ENCODE data around the gene PGAP6.
A peak's percentile ranks its signal among the peaks of the same experiment; 100 is the strongest.
"Not testable (repeated sequence)": the region's sequence is repeated elsewhere in the genome, so short reads cannot be mapped to it uniquely, and the experiment has no call there.

Gene PGAP6

DNA sequence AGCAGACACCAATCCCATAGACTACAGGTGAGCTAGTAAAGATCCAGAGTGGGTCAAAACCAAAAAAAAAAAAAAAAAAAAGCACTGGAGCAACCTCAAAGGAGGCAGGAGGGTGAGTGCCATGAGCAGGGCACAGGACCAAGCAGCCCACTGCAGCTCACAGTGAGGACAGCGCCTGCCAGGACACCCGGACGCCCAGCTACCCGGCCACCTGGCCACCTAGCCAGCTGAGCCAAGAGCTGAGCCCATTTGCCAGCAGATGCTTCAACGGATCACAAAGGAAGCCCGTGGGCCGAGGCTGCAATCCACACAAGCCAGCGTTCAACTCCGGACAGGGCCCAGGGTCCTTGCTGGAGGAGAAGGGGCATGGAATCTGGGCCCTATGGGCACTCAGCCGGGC, 44.3 kb downstream of the PGAP6 start:
- in situ Hi-C loops (cut with MboI; ENCODE audit: low pct_unique_long_range_greater_than_20kb, low sequenced_read_pairs): no loop called here
- no peak for DNase-seq

DNA sequence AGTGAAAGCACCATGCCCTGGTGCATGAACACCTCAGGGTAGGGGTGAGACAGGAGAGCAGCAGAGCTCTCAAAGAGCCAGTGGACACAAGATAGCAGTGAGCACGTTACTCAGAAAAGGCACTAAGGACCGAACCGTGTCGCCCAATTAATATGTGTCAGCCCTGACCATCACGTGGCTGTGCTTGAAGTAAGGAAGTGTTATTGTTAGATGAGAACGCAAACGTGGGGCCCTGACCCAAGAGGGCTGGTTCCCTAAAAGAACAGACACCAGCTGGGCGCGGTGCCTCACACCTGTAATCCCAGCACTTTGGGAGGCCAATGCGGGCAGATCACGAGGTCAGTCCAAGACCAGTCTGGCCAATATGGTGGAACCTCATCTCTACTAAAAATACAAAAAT, 45.5 kb downstream of the PGAP6 start:
- in situ Hi-C loops (cut with MboI; ENCODE audit: low pct_unique_long_range_greater_than_20kb, low sequenced_read_pairs): no loop called here
- no peak for DNase-seq

DNA sequence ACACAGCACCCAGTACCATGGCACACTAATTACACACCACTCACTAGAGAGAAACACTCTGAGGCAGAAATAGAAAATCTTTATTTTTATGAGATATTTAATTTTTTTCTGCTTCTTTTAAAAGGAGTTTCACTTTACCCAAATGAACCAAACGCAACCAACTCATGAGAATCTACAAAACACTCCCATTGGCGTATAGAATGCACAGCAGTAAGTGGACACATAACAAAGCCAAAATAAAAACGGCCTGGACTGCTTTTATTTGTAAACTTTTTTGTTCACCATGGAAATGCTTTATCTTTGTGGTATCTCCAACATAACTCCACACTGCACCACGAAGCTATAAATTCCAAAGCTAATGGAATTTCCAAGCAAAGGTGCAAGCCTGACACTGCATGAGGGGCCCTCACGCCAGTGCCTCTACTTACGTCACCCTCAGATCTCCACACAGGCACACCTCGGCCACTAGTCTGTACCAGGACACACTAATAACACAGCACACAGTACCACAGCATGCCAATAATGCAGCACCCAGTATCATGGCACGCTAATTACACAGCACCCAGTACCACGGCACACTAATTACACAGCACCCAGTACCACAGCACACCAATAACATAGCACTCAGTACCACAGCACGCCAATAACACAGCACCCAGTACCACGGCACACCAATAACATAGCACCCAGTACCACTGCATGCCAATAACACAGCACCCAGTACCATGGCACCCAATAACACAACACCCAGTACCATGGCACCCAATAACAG, 46.7 kb downstream of the PGAP6 start:
- DNase-seq; in situ Hi-C loops (cut with MboI; ENCODE audit: low pct_unique_long_range_greater_than_20kb, low sequenced_read_pairs): not testable (repeated sequence)

DNA sequence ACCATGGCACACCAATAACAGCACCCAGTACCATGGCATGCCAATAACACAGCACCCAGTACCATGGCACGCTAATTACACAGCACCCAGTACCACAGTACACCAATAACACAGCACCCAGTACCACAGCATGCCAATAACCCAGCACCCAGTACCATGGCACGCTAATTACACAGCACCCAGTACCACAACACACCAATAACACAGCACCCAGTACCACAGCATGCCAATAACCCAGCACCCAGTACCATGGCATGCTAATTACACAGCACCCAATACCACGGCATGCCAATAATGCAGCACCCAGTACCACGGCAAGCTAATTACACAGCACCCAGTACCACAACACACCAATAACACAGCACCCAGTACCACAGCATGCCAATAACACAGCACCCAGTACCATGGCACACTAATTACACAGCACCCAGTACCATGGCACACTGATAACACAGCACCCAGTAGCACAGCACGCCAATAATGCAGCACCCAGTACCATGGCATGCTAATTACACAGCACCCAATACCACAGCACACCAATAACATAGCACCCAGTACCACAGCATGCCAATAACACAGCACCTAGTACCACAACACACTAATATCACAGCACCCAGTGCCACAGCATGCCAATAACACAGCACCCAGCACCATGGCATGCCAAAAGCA, 47.5 kb downstream of the PGAP6 start:
- DNase-seq; in situ Hi-C loops (cut with MboI; ENCODE audit: low pct_unique_long_range_greater_than_20kb, low sequenced_read_pairs): not testable (repeated sequence)

DNA sequence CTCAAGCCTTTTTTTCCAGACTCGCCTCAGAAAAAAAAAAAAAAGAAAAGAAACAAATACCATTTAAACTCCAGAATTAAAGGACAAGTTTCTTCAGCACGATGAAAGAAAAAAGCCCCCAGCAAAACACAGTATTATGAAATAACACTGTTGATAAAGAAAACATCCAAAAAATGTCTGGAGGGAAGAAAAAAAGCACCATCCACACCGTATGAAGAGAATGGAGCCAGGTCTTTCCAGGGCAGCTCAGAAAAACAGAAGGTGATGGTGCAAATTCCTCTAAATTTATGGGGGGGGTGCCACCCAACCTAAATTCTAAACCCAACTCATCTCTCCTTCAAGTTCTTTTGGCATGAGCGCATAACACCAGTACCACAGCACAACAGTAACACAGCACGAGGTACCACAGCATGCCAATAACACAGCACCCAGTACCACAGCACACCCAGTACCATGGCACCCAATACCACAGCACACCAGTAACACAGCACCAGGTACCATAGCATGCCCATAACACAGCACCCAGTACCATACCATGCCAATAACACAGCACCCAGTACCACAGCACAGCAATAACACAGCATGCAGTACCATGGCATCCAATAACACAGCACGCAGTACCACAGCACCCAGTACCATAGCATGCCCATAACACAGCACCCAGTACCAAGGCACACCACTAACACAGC, 48.2 kb downstream of the PGAP6 start:
- in situ Hi-C loops (cut with MboI; ENCODE audit: low pct_unique_long_range_greater_than_20kb, low sequenced_read_pairs): no loop called here

DNA sequence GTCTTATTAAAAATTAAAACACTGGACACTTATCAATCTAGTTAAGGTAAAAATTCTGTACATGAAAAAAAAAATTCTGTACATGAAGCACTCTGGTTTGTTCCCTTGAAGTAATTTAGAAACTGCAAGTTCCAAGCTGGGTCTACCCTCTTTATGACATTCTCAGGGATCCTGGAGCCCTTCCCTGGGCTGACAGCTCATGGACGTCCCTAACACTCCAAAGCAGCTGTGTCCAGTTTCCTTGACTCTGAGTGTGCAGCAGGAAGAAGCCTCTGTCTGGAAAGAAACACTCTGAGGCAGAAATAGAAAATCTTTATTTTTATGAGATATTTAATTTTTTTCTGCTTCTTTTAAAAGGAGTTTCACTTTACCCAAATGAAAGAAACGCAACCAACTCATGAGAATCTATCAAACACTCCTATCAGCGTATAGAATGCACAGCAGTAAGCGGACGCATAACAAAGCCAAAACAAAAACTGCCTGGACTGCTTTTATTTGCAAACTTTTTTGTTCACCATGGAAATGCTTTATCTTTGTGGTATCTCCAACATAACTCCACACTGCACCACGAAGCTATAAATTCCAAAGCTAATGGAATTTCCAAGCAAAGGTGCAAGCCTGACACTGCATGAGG, 50.5 kb downstream of the PGAP6 start:
- DNase-seq; in situ Hi-C loops (cut with MboI; ENCODE audit: low pct_unique_long_range_greater_than_20kb, low sequenced_read_pairs): not testable (repeated sequence)

More for the DNA sequence above, 48.2 kb downstream of the PGAP6 start:
- no peak for DNase-seq

DNA sequence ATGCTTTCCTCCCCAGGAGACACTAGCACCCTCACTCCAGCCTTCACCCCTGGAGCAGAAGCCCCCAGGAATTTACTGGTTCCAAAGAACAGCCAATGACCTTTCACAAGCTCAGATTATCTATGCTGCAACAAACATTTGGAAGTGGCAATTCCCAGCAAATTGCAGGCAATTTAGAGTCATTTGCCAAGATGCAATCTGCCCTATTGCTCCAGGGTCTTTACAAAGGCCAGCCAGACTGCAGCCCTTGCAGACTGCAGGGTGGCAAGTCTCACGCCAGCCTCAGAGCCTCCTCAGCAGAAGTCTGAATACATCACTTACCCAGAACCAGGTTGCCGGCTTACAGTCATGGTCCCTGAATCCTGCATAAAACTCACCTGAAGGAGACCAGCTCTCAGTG, 51.0 kb downstream of the PGAP6 start:
- DNase-seq: no peak
- in situ Hi-C loops (cut with MboI; ENCODE audit: low pct_unique_long_range_greater_than_20kb, low sequenced_read_pairs): no loop called here

DNA sequence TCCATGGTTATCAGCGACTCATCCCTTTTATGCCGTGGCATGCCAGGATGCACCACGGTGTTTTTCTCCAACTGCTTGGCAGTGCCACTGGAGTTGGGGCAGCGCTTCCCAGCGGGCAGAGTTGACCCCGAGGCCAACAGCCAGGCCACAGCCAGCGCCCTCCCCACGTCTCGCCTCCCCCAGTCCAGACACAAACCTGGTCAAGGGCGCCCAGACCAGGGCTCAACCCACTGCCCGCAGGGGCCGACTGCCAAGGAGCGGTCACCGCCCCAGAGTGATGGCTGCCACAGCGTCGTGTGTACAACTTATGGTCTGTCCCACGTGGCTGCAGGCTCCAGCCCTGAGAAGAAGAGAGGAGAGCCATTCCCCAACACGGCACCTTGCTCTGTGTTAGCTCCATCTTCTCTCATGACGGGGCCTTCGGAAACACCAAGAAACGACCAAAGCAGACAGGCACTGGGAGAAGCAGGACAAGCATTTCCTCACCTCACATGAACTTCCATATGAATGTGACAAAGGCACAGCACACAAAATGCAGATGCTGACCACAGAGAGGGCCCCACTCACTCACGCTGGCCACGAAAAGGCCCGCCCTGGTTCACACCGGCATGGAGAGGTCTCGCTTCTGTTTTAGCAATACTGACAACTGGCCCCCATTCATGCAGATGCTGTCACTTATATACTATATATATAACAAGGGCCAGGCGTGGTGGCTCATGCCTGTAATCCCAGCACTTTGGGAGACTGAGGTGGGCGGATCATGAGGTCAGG, 56.2 kb downstream of the PGAP6 start:
- in situ Hi-C loops (cut with MboI; ENCODE audit: low pct_unique_long_range_greater_than_20kb, low sequenced_read_pairs): no loop called here
- no peak for DNase-seq

DNA sequence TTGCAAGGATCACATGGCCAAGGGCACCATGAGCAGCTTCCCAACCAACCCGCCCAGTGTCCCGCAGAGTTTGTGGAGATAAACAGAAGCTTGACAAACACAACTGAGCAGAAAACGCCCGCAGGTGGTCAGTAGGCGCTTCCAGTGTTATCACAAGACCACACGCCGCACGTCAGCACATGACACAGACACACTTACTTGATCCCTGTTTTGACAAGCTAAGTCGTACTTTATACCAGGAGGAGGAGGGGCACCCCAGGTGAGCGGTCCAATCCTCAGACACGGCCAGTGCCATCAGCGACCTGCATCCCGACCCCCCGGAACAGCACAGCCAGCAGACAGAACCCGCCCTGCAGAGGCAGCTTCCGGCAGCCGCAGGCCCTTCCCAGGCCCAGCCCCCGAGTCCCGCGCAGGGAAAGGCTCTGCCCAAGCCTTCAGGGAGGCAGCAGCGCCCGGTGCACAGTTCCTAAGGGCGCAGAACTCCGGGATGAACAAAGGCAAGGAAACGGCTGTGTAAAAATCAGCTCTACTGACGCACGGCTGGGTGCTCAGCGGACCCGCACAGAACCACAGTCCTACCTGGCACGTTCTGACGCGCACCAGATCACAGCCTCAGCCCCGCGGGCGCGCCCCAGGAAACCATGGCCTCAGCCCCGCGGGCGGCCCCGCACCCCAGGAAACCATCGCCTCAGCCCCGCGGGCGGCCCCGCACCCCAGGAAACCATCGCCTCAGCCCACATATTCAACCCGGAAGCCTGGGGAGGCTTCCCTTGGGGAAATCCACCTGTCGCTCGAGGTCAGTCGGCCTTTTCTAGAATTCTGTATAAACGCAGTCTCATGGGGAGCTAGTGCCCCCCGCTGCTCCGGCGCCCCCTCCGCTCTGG, 57.1 kb downstream of the PGAP6 start:
- DNase-seq: peak; percentile 32
- in situ Hi-C loops (cut with MboI; ENCODE audit: low pct_unique_long_range_greater_than_20kb, low sequenced_read_pairs): no loop called here

DNA sequence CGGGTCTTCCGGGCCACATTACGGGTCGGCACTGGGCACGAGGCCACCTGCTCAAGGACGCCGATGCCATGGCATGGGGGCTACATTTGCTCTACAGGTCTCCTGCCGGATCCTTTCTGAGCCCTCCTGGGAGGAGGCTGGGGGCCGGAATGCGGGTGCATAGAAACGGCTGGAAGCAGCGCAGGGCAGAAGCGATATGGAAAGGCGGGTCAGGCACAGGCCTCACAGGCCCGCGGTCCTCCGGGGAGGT, 57.7 kb downstream of the PGAP6 start:
- in situ Hi-C loops (cut with MboI; ENCODE audit: low pct_unique_long_range_greater_than_20kb, low sequenced_read_pairs): no loop called here
- DNase-seq: no peak

DNA sequence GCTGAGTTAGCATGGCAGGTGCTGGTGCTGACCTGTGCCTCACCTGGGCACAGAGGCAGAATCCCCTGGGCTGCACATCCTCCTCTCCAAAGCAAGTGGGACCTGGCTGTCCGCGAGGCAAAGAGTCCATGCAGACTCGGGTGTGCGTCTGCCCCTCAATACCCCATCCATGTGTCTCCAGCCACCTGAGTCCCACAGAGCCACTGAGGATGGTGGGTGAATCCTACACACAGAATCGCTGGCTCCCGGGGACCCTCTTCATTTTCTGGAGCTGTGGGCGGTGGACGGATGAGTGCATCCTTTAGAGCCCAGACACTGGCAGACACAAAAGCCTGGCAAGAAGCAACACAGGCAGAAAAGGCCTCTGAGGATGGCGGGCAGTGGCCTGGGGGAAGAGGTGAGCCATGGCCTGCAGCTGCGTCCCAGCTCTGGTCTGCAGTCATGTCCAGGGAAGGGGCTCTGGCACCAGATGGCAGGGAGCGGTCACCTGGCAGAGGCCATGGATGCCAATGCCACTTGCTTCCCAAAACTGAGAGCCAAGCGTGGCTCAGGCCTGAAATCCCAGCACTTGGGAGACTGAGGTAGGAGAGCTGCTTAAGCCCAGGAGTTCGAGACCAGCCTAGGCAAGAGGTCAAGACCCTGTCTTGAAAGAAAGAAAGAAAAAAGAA, 59.2 kb downstream of the PGAP6 start:
- no peak for DNase-seq
- in situ Hi-C loops (cut with MboI; ENCODE audit: low pct_unique_long_range_greater_than_20kb, low sequenced_read_pairs): no loop called here

DNA sequence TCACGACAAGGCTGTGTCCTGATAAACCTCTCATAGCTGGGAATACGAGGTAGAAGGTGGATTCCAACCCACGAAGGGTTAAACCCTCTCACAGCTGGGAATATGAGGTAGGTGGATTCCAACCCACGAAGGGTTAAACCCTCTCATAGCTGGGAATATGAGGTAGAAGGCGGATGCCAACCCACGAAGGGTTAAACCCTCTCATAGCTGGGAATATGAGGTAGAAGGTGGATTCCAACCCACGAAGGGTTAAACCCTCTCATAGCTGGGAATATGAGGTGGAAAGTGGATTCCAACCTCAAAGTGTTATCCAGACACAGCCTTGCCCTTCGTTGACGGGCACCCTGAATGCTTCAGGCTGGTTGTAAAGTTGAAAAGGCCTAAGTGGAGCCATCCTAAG, 60.2 kb downstream of the PGAP6 start:
- in situ Hi-C loops (cut with MboI; ENCODE audit: low pct_unique_long_range_greater_than_20kb, low sequenced_read_pairs): no loop called here
- no peak for DNase-seq
